HepG2 (cell line): ENCODE data around the gene C1R. TPM values are rescaled to one million over a fixed set of nuclear protein-coding genes. Genes with fewer than 3 reads are reported as not detected.

Source experiments
- ATAC-seq: fragments of 200-7000 bp; cut with Tn5 transposase; 3 replicates; pipeline ENCODE4 v1.9.1; 2020; ENCODE audit warnings: mild to moderate bottlenecking, moderate library complexity
- BruUV-seq: library from RNA; stranded (reverse); fragments of 400-500 nt; replicated peaks from 2 replicates; lab custom pipeline; 2021; lab: Mats Ljungman, UMichigan
- CTCF ChIA-PET: fragments of 300-600 bp; formaldehyde crosslinking; extraction: SDS; loops from one replicate; lab custom pipeline; 2021; ENCODE audit warnings: low total read pairs, inconsistent platforms, low intra/inter-chr PET ratio; lab: Yijun Ruan, JAX
- POLR2A ChIA-PET: fragments of 350-600 bp; sonication (Branson Sonifier 250); formaldehyde crosslinking; loops from one replicate; lab custom pipeline; 2020; ENCODE audit warnings: antibody characterized with exemption, inconsistent platforms; lab: Yijun Ruan, JAX
- DNase-seq: peaks from one replicate; pipeline ENCODE4 v3.0.0-alpha.2; 2015; ENCODE audit warnings: low spot score
- FAIRE-seq: peaks from 3 replicates; lab custom pipeline; 2011; peaks lifted over from hg19 to GRCh38; lab: Jason Lieb, UNC
- H2AFZ ChIP-seq: one replicate; pipeline ENCODE4 v1.6.1; 2011; ENCODE audit warnings: low read length, inconsistent platforms
- H3K27ac ChIP-seq: fragments of 300-600 bp; 3 replicates; pipeline ENCODE4 v1.8.0; 2011; ENCODE audit warnings: mixed run types, mild to moderate bottlenecking, mixed read lengths, low read length, inconsistent platforms; ENCODE audit not compliant: insufficient read depth; ENCODE audit errors: extremely low read length
- H3K27me3 ChIP-seq, 2 experiments: fragments of 200-600 bp in 1 of 2; 2 replicates in 1 of 2; 3 replicates in 1 of 2; pipeline versions ENCODE4 v1.6.0 to v1.8.0; 2011; ENCODE audit warnings: low read length in 2 of 2, mild to moderate bottlenecking in 2 of 2, moderate library complexity in 2 of 2, inconsistent platforms in 1 of 2; ENCODE audit not compliant: insufficient read depth in 2 of 2, control insufficient read depth in 1 of 2
- H3K36me3 ChIP-seq, 2 experiments: fragments of 200-600 bp in 1 of 2; replicated peaks in 1 of 2; 2 replicates in 1 of 2; 3 replicates in 1 of 2; pipeline versions ENCODE4 v1.5.1 to v1.8.0; 2011; ENCODE audit warnings: low read length in 2 of 2, inconsistent platforms in 1 of 2; ENCODE audit not compliant: insufficient read depth in 2 of 2, control insufficient read depth in 1 of 2
- H3K4me1 ChIP-seq: 2 replicates; pipeline ENCODE4 v1.5.1; 2012; ENCODE audit warnings: low read length, inconsistent platforms; ENCODE audit not compliant: insufficient read depth
- H3K4me2 ChIP-seq: 2 replicates; pipeline ENCODE4 v1.6.0; 2011; ENCODE audit warnings: low read depth, low read length, inconsistent platforms
- H3K4me3 ChIP-seq, 3 experiments: fragments of 200-600 bp in 1 of 3; sonication (generic), shearing (Covaris generic) in 1 of 3; replicated peaks in 1 of 3; 2 replicates each; pipeline ENCODE4 v1.5.1; 2011 to 2016; ENCODE audit warnings: low read length in 3 of 3, inconsistent platforms in 2 of 3, low read depth in 2 of 3, mild to moderate bottlenecking in 2 of 3, control low read depth in 1 of 3, mixed read lengths in 1 of 3; ENCODE audit not compliant: insufficient read depth in 1 of 3
- H3K79me2 ChIP-seq: one replicate; pipeline ENCODE4 v1.6.1; 2011; ENCODE audit warnings: low read length, inconsistent platforms; ENCODE audit not compliant: insufficient read depth
- H3K9ac ChIP-seq: 2 replicates; pipeline ENCODE4 v1.6.0; 2011; ENCODE audit warnings: mild to moderate bottlenecking, low read depth, low read length, inconsistent platforms; ENCODE audit not compliant: insufficient read depth
- H3K9me3 ChIP-seq: 2 replicates; pipeline ENCODE4 v1.5.1; 2012; ENCODE audit warnings: mild to moderate bottlenecking, low read length
- H4K20me1 ChIP-seq: 2 replicates; pipeline ENCODE4 v1.6.0; 2011; ENCODE audit warnings: inconsistent platforms, mild to moderate bottlenecking, low read length, moderate library complexity; ENCODE audit not compliant: insufficient read depth
- AGO2 ChIP-seq: fragments of 200-400 bp; formaldehyde crosslinking; optimal IDR thresholded peaks from 2 replicates; pipeline ENCODE3; 2017; ENCODE audit warnings: mild to moderate bottlenecking, low read depth, low read length, moderate library complexity
- GTF3A ChIP-seq: sonication (generic); formaldehyde crosslinking; conservative IDR thresholded peaks from 2 replicates; pipeline ENCODE4 v1.4.0; 2020; ENCODE audit warnings: mild to moderate bottlenecking, missing genetic modification reagents
- MAFF ChIP-seq: IDR thresholded peaks from 2 replicates; pipeline ENCODE4 v1.6.1; 2011; ENCODE audit warnings: low read depth, low read length, improper control_type of control experiment
- NCOA2 ChIP-seq: sonication (generic); formaldehyde crosslinking; IDR thresholded peaks from 2 replicates; pipeline ENCODE4 v1.8.0; 2022; ENCODE audit warnings: inconsistent platforms
- SAFB2 ChIP-seq: sonication (generic); formaldehyde crosslinking; IDR thresholded peaks from 2 replicates; pipeline ENCODE4 v1.5.1; 2020; ENCODE audit warnings: missing genetic modification reagents, low read depth, mild to moderate bottlenecking, borderline replicate concordance
- ZFP1 ChIP-seq: IDR thresholded peaks from 2 replicates; pipeline ENCODE4 v1.6.1; 2016
- ZMYM3 ChIP-seq: sonication (generic); formaldehyde crosslinking; IDR thresholded peaks from 2 replicates; pipeline ENCODE4 v1.5.1; 2020; ENCODE audit warnings: mild to moderate bottlenecking, missing genetic modification reagents
- ZNF354B ChIP-seq: sonication (generic); formaldehyde crosslinking; IDR thresholded peaks from 2 replicates; pipeline ENCODE4 v1.8.0; 2022; ENCODE audit warnings: mild to moderate bottlenecking, missing genetic modification reagents
- ZNF768 ChIP-seq: sonication (generic); formaldehyde crosslinking; IDR thresholded peaks from 2 replicates; pipeline ENCODE4 v1.4.0; 2020; ENCODE audit warnings: missing genetic modification reagents
- WGBS: methylation state at CpG from one replicate; pipeline ENCODE4 v1.1.6; 2017; ENCODE audit warnings: low lambda C conversion rate; 5-methylcytosine and 5-hydroxymethylcytosine counted together
- in situ Hi-C: cut with HindIII; loops from 2 replicates; pipeline ENCODE4 v1.10.0; 2017; ENCODE audit warnings: low pct_unique_long_range_greater_than_20kb; ENCODE audit not compliant: extremely low pct_ligation_motif_present
- intact Hi-C: fragments of 100-400 bp; cut with micrococcal nuclease; formaldehyde crosslinking; loops from one replicate; pipeline ENCODE4 v1.10.0; 2022; ENCODE audit not compliant: unreplicated experiment
- polyA plus RNA-seq, 8 experiments: library from polyadenylated mRNA; depleted of rRNA in 3 of 8; stranded (reverse) in 7 of 8; unstranded in 1 of 8; fragments of >200 nt; fragmentation: Illumina TruSeq in 4 of 8; extraction: Trizol in 4 of 8; gene quantifications; 2 replicates each; pipeline versions ENCODE4 v1.2.1 to v1.2.3, GENCODE V29; 2011 to 2016; ENCODE audit warnings: low read depth in 4 of 8, missing spikeins in 1 of 8, mixed read lengths in 1 of 8; ENCODE audit not compliant: insufficient read depth in 1 of 8
- total RNA-seq, 5 experiments: library from RNA; depleted of rRNA; stranded (reverse); fragments of >200 nt; fragmentation: Illumina TruSeq; extraction: Trizol; gene quantifications; 2 replicates each; pipeline ENCODE4 v1.2.3, GENCODE V29; 2016; ENCODE audit warnings: low read depth in 1 of 5
- TF ChIP-seq, protein P1 (sequence below): sonication (generic); formaldehyde crosslinking; IDR thresholded peaks from 2 replicates; pipeline ENCODE4 v1.5.0; 2020; ENCODE audit warnings: mild to moderate bottlenecking, missing genetic modification reagents

C1R gene
- total and polyA plus RNA-seq, 2 of the 13 experiments (the other 11 are each of a cell fraction or from before 2014, with no cell fraction given): 3.5 to 6.5 TPM

DNA sequence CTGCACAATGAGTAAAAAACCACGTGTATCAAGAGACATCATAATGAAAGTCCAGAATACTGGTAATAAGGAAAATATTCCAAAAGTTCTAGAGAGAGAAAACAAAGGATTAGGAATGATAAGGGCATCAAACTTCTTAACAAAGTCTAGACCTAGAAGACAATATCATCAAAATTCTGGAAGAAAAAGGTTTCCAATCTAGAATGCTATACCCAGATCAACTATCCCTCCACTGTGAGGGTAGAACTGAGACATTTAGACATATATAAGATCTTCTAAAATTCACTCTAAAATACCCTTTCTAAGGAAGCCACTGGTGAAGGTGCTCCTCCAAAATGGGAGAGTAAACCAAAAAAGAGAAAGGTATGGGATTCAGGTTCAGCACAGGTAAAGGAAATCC lies 13.8 kb upstream of the C1R start:
- no peak overlapping the region for H3K27ac ChIP-seq
- no peak for TF ChIP-seq MAFF
- TF ChIP-seq ZFP1 (CRISPR knock-in tag): peak; percentile 98
- FAIRE-seq: no peak

DNA sequence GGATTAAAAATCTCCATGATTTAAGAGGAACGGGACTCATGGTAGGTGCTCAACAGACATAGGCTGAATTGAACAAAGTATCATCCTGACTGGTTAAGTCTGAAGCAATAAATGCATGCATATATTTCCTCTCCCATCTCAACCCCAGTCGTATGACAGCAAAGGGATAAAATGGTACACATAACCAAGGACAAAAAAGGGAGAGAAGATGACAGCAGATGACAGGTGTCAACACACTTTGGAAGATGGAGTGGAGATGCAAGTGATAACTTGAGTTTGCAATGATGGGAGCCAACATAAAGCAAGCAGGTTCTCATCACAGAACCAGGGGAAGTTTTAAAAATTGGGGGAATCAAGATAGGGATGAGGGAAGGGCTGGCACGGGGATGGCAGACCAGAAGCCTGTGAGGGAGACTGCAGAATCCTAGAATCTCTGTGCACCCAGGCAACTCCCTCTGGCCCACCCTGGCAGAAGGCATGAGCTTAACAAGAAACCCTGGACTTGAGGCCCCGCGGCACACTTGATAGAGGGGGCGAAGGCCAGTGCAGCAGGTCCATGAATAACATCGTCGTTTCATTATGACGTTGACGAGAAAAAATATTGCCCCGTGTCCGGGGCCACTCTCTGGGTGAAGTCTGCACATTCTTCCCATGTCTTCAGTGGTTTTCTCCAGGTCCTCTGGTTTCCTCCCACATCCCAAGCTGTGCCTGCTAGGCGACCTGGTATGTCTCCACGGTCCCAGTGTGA lies 11.8 kb upstream of the C1R start:
- in situ Hi-C loops: no loop called here

More for the DNA sequence above, 13.8 kb upstream of the C1R start:
- WGBS: 96% methylated on average over 1 of the region's 1 CpG
- no peak overlapping the region for H3K4me3 ChIP-seq
- no TSS peak for BruUV-seq
- peaks cover 4 to 5% of the 10 kb centered on the region in 2 experiments; a peak in 3 of 5 replicates for H3K36me3 ChIP-seq
- no peak overlapping the region for H3K4me2 ChIP-seq
- in situ Hi-C loops (no loop called here), intact Hi-C loops (no loop called here)
- H3K4me1 ChIP-seq: peaks cover 41% of the 10 kb centered on the region
- H3K79me2 ChIP-seq: peaks cover 22% of the 10 kb centered on the region
- DNase-seq: no peak
- no peaks in the 10 kb centered on the region; a peak in 1 of 5 replicates for H3K27me3 ChIP-seq
- no peaks in the 10 kb centered on the region for H4K20me1 ChIP-seq
- H3K9me3 ChIP-seq: peaks cover 8% of the 10 kb centered on the region
- ChIA-PET CTCF (no interaction called here), POLR2A (interaction anchor here (3.6 kb wide), 1 partner anchor 23 kb away, joined by 25 read pairs; the partner anchor contains the start of genes CLSTN3 and RBP5)
- no peak for ATAC-seq
- no peak overlapping the region for H3K9ac ChIP-seq
- H2AFZ ChIP-seq: no peak overlapping the region

More for the DNA sequence above, 11.8 kb upstream of the C1R start:
- ATAC-seq (no peak), DNase-seq (no peak), FAIRE-seq (no peak)
- intact Hi-C loops: no loop called here
- POLR2A ChIA-PET: no interaction called here
- peaks cover 6 to 13% of the 10 kb centered on the region in 2 experiments; a peak in 4 of 5 replicates for H3K36me3 ChIP-seq
- H3K9me3 ChIP-seq: peaks cover 8% of the 10 kb centered on the region
- no TSS peak for BruUV-seq
- H3K4me3 ChIP-seq: no peak overlapping the region
- H3K9ac ChIP-seq: no peak overlapping the region
- no peaks in the 10 kb centered on the region for H4K20me1 ChIP-seq
- H3K4me2 ChIP-seq: no peak overlapping the region
- TF ChIP-seq, protein P1, sequence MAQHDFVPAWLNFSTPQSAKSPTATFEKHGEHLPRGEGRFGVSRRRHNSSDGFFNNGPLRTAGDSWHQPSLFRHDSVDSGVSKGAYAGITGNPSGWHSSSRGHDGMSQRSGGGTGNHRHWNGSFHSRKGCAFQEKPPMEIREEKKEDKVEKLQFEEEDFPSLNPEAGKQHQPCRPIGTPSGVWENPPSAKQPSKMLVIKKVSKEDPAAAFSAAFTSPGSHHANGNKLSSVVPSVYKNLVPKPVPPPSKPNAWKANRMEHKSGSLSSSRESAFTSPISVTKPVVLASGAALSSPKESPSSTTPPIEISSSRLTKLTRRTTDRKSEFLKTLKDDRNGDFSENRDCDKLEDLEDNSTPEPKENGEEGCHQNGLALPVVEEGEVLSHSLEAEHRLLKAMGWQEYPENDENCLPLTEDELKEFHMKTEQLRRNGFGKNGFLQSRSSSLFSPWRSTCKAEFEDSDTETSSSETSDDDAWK (CRISPR knock-in tag): no peak
- TF ChIP-seq ZNF354B (no peak), NCOA2 (CRISPR knock-in tag) (no peak), ZNF768 (CRISPR knock-in tag) (no peak), ZMYM3 (CRISPR knock-in tag) (no peak), AGO2 (peak; percentile 34), SAFB2 (CRISPR knock-in tag) (no peak), GTF3A (CRISPR knock-in tag) (no peak)
- peaks cover 22% of the 10 kb centered on the region for H3K79me2 ChIP-seq
- H2AFZ ChIP-seq: no peak overlapping the region
- H3K27me3 ChIP-seq: no peaks in the 10 kb centered on the region; a peak in 1 of 5 replicates
- no peak overlapping the region for H3K27ac ChIP-seq
- CTCF ChIA-PET: no interaction called here
- peaks cover 25% of the 10 kb centered on the region for H3K4me1 ChIP-seq
- 97% methylated on average over 14 of the region's 14 CpGs for WGBS
